Activated CD4-positive, alpha-beta T cell treated with anti-CD3 and anti-CD28 coated beads, Interleukin-2, Interleukin-4, amounts not matched to agents 100 ng/mL and 50 ng/mL, durations not matched to agents 16 hours and 8 hours (primary cell): Measurements from ENCODE around the gene TARS2.

Experiments used
- DNase-seq: peaks from one replicate; pipeline ENCODE4 v3.0.0-alpha.2; 2020; ENCODE audit warnings: low spot score

TARS2 gene

DNA sequence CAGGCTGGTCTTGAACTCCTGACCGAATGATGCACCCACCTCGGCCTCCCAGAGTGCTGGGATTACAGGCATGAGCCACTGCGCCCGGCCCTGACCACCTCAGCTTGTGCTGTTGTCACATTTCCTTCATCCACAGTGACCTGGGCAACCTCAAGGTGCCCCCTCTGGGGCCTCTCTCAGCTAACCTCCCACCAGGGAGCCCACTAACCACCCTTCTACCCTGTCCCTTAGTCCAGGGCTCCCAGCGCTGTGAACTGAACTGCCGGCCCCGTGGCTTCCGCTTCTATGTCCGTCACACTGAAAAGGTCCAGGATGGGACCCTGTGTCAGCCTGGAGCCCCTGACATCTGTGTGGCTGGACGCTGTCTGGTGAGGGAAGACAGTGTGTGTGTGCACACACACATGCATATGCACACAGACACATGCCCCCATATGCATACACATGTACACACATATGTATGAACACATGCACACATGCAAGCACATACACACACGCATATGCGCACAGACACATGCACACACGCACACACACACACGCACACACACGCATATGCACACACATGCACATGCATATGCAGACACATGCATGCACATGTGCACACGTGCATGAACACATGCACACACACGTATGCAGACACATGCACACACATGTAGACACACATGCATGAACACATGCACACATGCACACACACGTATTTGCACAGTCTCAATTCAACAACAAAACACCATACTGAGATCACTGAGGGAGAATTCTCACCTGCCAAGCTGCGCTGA, 68.2 kb downstream of the TARS2 start:
- no peak for DNase-seq

DNA sequence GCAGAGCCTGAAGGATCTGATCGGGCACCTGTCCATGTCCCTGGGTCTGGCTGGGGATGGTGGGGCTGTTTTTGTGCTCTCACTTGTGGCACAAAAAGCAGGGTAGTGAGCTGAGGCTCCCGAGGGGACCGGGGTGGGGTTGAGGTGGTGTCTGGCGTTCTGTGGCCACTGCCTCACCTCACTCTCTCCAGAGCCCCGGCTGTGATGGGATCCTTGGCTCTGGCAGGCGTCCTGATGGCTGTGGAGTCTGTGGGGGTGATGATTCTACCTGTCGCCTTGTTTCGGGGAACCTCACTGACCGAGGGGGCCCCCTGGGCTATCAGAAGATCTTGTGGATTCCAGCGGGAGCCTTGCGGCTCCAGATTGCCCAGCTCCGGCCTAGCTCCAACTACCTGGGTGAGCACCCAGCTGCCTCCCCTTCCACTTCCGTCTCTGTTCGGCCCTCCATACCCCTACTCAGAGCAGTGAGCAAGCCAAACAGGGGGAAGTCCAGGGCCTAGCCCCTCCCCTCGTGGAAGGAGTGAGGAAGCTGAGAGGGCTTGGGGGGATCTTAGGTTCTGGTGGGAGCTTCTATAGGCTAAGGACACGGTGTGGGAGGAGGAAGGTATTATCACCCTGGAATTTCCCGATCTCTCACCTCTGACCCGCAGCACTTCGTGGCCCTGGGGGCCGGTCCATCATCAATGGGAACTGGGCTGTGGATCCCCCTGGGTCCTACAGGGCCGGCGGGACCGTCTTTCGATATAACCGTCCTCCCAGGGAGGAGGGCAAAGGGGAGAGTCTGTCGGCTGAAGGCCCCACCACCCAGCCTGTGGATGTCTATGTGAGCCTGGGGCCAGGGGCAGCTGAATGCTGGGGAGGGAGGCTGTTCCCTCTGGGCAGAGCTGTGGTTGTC, 69.0 kb downstream of the TARS2 start:
- DNase-seq = no peak

- no peak for DNase-seq
These were observed 69.9 kb downstream of the TARS2 start for GRCh38 chr1:150557065-150557600.
